ENCODE data around the gene HSD17B4.
"Not testable (repeated sequence)": the region's sequence is repeated elsewhere in the genome, so short reads cannot be mapped to it uniquely, and the experiment has no call there.

HSD17B4 gene, protein sequence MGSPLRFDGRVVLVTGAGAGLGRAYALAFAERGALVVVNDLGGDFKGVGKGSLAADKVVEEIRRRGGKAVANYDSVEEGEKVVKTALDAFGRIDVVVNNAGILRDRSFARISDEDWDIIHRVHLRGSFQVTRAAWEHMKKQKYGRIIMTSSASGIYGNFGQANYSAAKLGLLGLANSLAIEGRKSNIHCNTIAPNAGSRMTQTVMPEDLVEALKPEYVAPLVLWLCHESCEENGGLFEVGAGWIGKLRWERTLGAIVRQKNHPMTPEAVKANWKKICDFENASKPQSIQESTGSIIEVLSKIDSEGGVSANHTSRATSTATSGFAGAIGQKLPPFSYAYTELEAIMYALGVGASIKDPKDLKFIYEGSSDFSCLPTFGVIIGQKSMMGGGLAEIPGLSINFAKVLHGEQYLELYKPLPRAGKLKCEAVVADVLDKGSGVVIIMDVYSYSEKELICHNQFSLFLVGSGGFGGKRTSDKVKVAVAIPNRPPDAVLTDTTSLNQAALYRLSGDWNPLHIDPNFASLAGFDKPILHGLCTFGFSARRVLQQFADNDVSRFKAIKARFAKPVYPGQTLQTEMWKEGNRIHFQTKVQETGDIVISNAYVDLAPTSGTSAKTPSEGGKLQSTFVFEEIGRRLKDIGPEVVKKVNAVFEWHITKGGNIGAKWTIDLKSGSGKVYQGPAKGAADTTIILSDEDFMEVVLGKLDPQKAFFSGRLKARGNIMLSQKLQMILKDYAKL

DNA sequence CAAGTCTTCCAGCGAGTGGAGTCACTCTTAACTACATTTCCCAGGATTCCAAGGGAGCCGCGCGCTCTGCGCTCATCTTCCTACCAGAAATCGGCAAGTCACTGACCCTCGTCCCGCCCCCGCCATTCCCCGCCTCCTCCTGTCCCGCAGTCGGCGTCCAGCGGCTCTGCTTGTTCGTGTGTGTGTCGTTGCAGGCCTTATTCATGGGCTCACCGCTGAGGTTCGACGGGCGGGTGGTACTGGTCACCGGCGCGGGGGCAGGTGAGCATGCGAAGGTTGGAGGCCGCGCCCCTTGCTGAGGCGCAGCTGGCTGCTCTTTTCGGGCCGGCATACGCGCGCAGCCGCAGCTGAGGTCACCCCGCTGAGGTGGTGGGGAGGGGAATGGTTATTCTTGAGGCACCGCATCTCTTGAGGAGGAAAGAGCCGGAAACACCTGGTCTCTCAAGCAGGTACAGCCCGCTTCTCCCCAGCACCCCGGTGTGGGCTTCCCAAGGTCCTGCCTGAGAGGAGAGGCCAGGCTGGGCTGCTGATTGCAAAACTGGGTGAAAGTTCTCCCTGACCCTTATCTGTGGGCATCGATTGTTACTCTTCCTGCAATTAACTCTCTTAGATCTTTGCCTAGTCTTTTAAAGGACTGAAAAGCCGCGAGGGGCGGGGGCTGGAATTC is at the start of gene HSD17B4:
Gene HSD17B4, plus strand, starts transcription at position 125 of the 667 bp plus-strand sequence. Its CDS starts 79 bp downstream, at position 204.
- peak; percentile 52 for DNase-seq (ENCODE audit: low read depth, low spot score)

DNA sequence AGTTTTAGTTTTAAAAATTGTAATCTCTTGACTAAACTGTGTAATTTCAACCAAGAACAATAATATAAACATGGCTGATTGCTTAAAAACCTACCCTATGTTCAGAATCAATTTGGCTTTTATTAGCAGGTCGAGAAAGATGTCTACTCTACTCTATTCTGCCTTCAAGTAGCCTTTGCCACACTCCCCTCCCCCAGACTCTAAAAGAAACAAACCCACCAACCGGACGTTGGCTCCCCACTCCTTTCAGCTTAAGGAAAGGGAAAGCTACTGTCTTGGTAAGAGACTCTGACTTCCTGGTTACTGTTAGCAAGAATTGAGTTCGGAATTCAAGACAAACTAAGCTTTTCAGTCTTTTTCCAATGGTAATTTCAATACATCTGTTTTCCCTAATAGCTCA is 49.7 kb upstream of the HSD17B4 start:
- no peak for DNase-seq (ENCODE audit: low read depth, low spot score)

DNA sequence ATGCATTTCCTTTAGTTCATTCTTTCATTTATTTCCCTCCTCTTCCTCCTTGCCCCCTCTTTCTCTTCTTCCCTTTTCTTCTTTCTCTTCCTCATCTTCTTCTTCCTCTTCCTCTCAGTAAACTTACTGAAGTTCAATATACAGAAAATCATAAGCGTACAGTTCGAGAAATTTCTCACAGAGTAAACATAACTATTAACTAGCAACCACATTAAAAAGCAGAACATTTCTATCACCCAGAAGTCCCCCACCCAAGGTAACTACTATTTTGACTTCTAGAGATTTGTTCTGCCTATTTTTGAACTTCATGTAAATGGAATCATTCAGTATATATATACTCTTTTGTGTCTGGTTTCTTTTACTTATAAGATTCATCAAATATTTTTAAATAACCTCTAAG is 48.3 kb upstream of the HSD17B4 start:
- DNase-seq (ENCODE audit: low read depth, low spot score) = no peak

DNA sequence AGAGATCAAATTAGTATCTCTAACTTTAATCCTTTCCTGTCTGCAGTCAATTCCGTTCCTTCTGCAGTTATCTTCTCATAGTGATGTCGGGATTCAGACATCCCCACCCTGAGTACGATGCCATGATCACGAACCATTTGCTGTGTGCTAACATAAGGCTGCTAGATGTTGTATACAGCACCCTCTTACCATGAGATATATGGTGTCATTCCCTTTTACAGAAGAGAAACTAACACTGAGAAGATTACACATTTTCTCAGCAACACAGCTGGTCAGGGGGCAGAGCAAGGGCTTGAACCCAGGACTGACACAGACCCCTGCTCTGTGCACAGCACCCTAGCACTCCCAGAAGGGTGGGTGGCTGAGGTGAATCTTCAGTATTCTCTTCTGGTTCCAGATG is 46.9 kb upstream of the HSD17B4 start:
- no peak for DNase-seq (ENCODE audit: low read depth, low spot score)

DNA sequence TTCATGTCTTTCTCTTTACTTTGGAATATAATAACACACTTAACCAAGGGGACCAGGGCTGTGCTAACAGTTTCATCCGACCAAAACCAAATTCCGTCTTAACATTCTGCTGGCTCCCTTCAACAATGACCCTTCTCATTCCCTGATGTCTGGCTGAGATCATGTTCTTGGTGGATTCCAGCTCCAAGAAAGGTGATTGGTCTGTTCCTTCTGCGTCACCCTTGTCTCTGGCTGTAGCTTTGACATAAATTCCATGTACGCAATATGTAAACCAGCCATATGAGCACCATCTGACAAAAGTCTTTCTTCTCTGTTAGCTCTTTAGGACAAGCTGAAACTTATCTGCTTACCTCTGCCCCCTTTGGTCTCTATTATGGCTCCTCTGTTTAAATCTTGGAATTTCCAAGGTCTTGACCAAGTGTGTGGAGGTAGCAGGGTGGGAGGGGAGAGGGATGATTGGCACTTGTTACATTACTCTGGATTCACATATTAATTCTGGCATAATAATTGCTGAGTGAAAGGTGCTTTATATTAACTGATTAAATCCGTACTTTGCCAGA is 45.7 kb upstream of the HSD17B4 start:
- DNase-seq (ENCODE audit: low read depth, low spot score) = no peak

DNA sequence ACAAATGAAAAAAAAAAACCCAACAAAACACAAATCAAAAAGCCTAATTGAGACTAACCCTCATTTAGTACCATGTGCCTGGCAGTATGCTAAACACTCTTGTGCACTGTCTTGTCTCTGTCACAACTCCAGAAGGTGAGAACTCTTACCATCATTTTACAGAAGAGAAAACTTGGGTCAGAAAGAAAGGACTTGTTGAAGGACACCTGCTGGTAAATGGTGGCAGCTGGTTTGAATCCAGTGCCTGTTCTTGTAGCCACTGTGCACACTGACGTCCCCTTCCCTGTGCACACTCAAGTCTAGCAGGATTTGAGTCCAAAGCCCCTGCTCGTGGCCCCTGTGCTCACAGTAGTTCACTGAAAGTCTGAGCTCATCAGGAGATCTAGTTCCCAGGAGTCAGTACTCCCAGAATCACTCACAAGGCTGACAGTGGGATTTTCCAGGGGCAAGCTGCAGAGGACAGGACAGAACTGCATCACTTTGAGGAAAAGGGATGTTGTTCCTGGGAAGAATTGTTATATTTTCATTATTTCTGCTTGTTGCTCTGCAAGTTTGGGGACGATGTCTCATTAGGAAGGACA is 43.0 kb upstream of the HSD17B4 start:
- DNase-seq (ENCODE audit: low read depth, low spot score) = no peak

DNA sequence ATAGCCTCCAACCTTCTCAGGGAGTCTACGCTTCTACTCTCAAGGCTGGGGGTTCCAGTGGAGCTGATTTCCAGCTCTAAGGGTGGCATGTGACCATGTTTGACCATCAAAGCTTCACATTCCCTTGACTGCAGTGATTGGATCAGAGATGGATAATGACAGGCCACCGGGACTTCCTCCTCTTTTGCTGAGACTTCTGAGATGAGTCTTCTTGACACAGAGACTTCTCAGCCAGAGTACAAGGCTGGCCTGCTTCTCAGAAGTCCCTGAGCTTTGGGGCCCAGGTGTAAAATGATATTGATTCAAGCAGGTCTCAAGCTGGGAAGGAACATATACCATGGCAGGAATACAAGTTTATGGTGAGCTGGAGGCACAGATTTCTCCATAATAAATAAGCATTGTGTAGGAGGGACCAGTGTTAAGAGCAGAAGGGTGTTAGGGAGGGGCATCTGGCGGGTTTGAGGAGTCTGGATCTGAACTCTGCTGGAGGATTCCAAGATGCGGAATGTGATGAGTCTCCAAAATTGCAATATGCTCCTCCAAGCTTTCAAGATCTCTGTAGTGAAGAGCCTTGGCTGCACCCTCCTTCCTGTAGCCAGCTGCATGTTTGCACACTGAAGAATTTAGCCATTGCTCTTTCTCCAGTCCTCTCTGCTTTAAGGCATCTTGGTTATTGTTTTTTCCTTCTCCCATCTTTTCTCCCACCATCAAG is 41.7 kb upstream of the HSD17B4 start:
- no peak for DNase-seq (ENCODE audit: low read depth, low spot score)

DNA sequence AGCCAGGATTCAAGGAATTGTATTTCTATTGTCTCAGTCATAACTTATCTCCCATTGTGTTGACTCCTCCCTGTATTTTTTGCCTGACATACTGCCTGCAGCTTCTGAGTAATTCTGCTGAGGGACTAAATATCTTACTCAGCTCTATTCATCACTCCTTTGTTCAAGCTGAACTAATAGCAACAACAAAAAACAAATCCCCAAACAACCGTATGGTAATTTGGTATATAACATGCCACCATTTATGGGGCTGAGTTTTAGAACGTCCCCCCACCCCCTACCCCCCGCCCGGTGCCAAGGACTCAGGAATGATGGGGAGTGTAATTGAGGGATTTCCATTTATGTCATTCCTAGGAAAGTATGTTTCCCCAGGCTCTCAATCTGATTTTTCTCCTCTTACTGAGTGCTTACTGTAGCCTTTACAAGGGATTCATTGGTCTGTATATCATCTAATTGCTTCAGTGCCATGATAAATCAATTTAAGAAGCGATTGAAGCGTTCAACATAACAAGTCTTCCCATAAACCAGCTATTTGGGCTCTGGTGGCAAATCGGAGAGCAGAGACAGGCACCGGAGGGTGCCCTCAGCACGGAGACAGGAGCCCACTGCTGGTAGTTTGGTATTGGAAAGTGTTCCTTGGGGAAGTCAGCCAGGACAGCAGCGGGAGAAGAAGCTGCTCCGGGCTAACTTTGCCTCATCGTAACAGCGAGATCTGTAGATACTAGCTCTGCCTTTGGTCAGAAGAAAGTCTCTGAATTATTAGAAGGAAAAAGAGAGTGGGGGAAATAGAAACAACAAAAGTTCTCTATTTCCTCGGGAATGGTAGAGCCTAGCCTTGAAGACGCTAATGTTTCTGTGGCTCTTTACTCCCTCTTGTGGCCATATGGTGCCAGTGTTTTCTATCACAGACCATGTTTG is 40.7 kb upstream of the HSD17B4 start:
- peak; percentile 19 for DNase-seq (ENCODE audit: low read depth, low spot score)

DNA sequence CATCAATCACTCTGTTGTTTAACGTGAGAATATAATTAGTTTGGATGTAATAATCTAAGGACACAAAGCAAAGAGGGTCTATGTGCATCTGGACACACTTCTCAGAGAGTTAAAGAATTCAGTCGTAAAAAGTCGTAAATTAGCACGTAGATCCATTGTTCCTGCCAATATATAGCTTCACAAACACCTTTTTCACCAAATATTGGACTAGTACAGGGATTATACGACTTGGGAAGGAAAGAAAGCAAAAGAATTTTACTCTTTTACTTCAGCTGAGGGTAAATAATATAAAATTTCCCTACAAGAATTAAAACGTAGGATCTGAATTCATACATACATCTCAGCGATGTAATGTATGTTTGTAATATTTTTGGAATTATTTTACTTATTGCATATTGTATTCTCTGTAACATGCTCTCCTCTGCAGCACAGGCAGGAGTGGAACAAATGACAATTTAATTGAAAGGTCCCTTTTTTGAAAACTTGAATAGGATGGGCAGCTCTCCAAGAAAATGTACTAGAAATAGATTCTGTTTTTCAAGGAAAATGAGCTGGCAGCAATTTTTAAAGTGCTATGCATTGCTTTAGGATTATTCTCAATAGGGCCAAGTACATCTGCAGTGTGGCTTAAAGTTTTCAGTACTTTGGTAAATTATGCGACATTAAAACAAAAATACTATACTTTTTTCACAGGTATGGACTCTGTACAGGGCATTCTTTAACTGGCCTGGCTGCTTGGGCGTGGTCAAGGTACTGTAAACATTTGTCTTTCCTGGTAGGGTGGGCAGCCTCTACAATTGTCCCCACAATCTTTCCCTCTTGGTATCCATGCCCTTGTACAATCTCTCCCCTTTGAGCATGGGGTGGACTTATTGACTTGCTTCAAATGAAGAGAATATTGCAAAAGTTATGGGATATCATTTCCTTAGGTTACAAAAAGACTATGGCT is 39.7 kb upstream of the HSD17B4 start:
- DNase-seq (ENCODE audit: low read depth, low spot score) = no peak

DNA sequence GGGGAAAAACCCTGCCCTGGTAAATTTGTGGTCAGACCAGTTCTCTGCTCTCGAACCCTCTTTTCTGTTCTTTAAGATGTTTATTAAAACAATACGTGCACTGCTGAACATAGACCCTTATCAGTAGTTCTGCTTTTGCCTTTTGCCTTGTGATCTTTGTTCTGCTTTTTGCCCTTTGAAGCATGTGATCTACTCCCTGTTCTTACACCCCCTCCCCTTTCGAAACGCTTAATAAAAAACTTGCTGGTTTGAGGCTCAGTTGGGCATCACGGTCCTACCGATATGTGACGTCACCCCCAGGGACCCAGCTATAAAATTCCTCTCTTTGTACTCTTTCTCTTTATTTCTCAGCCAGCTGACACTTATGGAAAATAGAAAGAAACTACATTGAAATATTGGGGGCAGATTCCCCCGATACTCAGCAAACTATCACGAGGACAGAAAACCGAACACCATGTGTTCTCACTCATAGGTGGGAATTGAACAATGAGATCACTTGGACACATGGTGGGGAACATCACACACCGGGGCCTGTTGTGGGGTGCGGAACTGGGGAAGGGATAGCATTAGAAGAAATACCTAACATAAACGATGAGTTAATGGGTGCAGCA is 38.1 kb upstream of the HSD17B4 start:
- DNase-seq (ENCODE audit: low read depth, low spot score) = not testable (repeated sequence)

DNA sequence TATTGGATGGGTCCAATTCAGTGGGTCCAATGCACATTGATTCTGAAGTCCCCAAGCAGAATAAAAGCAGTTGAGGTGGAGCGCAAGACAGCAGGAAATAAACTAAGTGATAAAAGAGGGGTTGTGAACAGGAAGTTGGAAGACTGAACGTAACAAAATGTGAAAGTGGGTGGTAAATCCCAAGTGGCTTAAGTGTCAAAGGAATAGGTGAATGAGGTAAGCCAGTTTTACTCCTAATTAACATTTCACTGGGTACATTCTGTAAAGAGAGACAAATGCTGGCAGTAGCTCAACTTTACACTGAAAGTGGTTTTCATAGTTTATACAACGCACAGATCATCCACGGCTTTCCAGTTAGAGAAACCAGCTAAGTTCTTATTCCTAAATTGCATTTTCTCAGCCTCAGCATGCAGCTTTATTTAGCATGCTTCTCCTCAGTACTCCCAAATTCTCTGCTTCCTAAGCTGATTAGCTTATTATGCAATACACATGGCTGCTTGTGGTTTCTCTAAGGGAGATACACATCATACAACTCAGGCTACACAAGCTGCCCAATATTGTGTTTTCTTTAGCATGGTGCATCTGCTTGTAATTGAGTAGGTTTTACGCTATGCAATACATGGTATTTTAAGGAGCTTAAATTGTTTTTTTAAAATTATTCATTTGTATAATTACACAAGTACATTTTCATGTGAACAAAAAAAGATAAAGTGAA is 34.2 kb upstream of the HSD17B4 start:
- no peak for DNase-seq (ENCODE audit: low read depth, low spot score)

DNA sequence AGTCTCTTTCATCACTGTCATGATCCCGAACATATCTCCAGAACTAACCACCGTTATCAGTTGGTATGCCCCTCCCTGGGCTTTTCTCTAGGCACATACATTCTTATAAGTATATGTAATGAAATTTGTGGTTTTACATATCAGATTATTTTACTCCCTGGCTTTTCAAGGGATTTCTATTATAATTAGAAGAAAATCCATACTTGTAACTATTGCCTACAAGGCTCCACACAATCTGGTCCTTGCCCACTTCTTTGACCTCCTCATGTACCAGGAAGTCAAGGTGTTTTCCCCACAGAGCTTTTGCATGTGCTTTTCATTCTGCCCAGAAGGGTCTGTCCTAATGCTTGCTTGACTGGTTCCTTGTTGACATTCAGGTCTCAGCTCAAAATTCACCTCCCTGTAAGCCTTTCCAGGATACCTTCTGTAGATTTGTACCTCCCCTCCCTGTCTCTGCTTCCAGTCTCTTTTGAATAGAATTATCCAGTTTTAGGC is 33.6 kb upstream of the HSD17B4 start:
- no peak for DNase-seq (ENCODE audit: low read depth, low spot score)

DNA sequence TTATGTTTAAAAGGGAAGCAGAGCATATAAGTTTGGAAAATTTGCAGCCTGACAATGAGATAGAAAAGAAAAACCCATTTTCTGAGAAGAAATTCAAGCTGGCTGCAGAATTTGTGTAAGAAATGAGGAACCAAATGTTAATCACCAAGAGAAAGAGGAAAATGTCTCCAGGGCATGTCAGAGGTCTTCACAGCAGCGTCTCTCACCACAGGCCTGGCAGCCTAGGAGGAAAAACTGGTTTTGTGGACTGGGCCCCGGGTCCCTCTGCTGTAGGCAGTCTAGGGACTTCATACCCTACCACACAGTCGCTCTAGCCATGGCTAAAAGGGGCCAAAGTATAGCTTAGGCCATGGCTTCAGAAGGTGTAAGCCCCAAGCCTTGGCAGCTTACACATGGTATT is 32.1 kb upstream of the HSD17B4 start:
- DNase-seq (ENCODE audit: low read depth, low spot score) = no peak

DNA sequence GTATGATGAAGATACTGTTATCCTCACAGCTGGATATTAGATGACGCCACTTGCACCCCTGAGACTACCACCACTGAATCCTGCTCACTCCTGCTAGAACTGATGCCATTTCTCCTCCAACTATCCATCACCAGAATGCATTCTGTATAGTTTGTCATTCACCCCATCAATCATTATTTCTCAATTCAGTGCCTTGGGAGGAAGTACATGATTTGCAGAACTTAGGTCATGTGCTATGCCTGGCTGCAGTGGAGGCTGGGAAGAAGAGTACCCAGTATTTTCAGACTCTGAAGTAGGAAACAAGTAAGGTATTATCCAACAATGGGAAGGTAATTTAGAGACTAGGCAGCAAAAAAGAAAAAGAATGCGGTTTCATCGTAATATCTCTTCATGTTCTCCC is 26.2 kb upstream of the HSD17B4 start:
- no peak for DNase-seq (ENCODE audit: low read depth, low spot score)

DNA sequence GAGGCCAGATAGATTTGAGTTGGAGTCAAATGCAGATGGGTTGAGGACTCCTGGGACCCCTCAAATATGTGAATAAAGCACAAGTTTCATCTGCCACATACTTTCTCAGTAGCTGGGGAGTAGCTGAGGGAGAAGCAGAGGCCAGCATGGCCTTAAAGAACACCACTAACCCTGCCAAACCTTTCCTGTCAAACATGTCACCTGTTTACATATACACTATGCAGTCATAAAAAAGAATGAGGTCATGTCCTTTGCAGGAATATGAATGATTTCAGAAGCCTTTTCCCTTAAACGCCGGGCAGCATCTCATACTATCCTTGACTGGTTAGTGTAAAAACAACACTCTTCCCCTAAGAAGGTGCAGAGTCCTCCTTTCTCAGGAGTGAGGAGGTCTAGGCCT is 25.2 kb upstream of the HSD17B4 start:
- DNase-seq (ENCODE audit: low read depth, low spot score) = no peak

DNA sequence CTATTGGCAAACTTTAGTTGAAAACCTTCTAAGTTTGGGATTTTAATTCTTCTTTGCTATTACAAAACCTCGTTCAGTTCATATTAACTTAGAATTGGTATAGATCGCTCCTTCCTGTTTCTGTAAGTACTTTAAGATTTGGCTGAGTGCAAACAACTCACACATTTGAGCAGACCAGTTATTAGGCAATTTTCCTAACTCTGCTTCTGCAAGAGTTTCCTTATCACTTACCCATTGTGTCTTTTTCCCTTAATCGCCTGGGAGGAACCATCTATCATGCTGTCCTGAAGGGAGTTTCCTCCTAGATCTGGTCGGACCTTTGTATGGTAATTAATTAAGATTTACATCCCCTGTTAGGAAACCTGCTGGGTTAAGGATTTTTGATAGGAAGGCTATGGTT is 24.7 kb upstream of the HSD17B4 start:
- not testable (repeated sequence) for DNase-seq (ENCODE audit: low read depth, low spot score)

DNA sequence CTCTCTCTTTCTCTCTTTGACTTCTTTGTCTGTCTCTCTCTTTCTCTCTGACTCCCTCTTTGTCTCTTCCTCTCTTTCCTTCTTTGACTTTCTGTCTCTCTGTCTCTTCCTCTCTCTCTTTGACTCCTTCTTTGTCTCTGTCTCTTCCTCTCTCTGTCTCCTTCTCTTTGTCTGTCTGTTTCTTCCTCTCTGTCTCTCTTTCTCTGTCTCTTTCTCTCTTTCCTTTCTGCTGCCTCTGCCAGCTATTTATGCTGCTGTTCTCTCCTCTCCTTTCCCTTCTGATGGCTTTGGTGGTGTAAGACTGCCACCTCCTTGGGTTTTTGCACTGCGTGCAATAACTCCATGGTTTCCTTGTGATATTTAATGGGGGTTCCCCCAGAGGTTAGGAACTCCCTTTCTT is 24.1 kb upstream of the HSD17B4 start:
- DNase-seq (ENCODE audit: low read depth, low spot score) = not testable (repeated sequence)

DNA sequence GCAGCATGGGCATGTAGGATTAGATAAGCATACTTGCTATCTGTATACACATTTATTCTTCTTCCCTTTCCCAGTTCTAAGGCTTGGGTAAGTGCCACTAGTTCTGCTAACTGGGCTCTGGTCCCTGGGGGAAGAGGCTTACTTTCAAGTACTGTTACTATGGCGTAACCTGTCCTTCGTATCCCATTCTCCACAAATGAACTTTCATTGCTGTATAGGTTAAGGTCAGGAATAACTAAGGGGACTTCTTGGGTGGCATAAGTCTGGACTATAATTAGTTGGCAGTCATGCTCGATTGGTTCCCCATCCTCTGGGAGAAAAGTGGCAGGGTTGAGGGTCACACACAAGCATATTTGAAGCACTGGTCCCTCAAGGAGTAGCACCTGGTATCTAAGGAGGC is 23.7 kb upstream of the HSD17B4 start:
- DNase-seq (ENCODE audit: low read depth, low spot score) = not testable (repeated sequence)

Measured in activated naive CD8-positive, alpha-beta T cell treated with anti-CD3 and anti-CD28 coated beads, Interleukin-2, amount 50 U/mL, for 16 hours (primary cell).